HepG2 (cell line): Measurements from ENCODE around the gene GSTT2.
"Not testable (repeated sequence)": the region's sequence is repeated elsewhere in the genome, so short reads cannot be mapped to it uniquely, and the experiment has no call there.

Source experiments
- ATF7-NPFF ChIP-seq: sonication (generic); formaldehyde crosslinking; IDR thresholded peaks from 2 replicates; pipeline ENCODE4 v1.8.1; 2023; ENCODE audit warnings: mild to moderate bottlenecking, low read depth, missing genetic modification reagents, moderate library complexity
- CAMTA2 ChIP-seq: sonication (generic); formaldehyde crosslinking; IDR thresholded peaks from 2 replicates; pipeline ENCODE4 v1.4.0; 2020; ENCODE audit warnings: mild to moderate bottlenecking, missing genetic modification reagents, borderline replicate concordance
- CTCF ChIP-seq: sonication (generic); formaldehyde crosslinking; IDR thresholded peaks from 2 replicates; pipeline ENCODE4 v1.5.0; 2020; ENCODE audit warnings: mild to moderate bottlenecking, missing genetic modification reagents, moderate library complexity
- ETV6 ChIP-seq: sonication (generic); formaldehyde crosslinking; conservative IDR thresholded peaks from 2 replicates; pipeline ENCODE4 v1.4.0; 2020; ENCODE audit warnings: missing genetic modification reagents
- GPN1 ChIP-seq: sonication (generic); formaldehyde crosslinking; IDR thresholded peaks from 2 replicates; pipeline ENCODE4 v1.5.1; 2020; ENCODE audit warnings: missing genetic modification reagents, borderline replicate concordance
- IKZF1 ChIP-seq: fragments of 450-650 bp; IDR thresholded peaks from 2 replicates; pipeline ENCODE4 v1.7.1; 2016
- JUNB ChIP-seq: sonication (generic); formaldehyde crosslinking; IDR thresholded peaks from 2 replicates; pipeline ENCODE4 v1.8.0; 2022; ENCODE audit warnings: missing genetic modification reagents, mild to moderate bottlenecking, borderline replicate concordance
- NR3C1 ChIP-seq: sonication (generic); formaldehyde crosslinking; IDR thresholded peaks from 2 replicates; pipeline ENCODE4 v1.4.0; 2020; ENCODE audit warnings: missing genetic modification reagents
- SNAPC5 ChIP-seq: sonication (generic); formaldehyde crosslinking; IDR thresholded peaks from 2 replicates; pipeline ENCODE4 v1.8.1; 2023; ENCODE audit warnings: mild to moderate bottlenecking, missing genetic modification reagents, borderline replicate concordance
- SUZ12 ChIP-seq: fragments of 150-350 bp; IDR thresholded peaks from 2 replicates; pipeline ENCODE4 v1.6.1; 2014; ENCODE audit warnings: low read depth, low read length
- ZNF562 ChIP-seq: sonication (generic); formaldehyde crosslinking; IDR thresholded peaks from 2 replicates; pipeline ENCODE4 v1.8.0; 2022; ENCODE audit warnings: missing genetic modification reagents, borderline replicate concordance

- TF ChIP-seq ZNF562 (CRISPR knock-in tag); JUNB (CRISPR knock-in tag); ATF7-NPFF (CRISPR knock-in tag); SUZ12; CTCF (CRISPR knock-in tag); SNAPC5 (CRISPR knock-in tag); GPN1 (CRISPR knock-in tag); IKZF1; NR3C1; ETV6 (CRISPR knock-in tag); CAMTA2 (CRISPR knock-in tag): not testable (repeated sequence)
These were observed 32.5 kb upstream of the GSTT2 start for GRCh38 chr22:23947391-23947790.
